HG03039 (cell line): Measurements from ENCODE around the gene TBC1D19.
"Not testable (repeated sequence)": the region's sequence is repeated elsewhere in the genome, so short reads cannot be mapped to it uniquely, and the experiment has no call there.

ENCODE experiments used
- ATAC-seq: cut with Tn5 transposase; IDR thresholded peaks from one replicate; pipeline ENCODE4 v1.9.1; 2021; ENCODE audit warnings: mild to moderate bottlenecking, moderate library complexity; ENCODE audit not compliant: unreplicated experiment

Gene TBC1D19

DNA sequence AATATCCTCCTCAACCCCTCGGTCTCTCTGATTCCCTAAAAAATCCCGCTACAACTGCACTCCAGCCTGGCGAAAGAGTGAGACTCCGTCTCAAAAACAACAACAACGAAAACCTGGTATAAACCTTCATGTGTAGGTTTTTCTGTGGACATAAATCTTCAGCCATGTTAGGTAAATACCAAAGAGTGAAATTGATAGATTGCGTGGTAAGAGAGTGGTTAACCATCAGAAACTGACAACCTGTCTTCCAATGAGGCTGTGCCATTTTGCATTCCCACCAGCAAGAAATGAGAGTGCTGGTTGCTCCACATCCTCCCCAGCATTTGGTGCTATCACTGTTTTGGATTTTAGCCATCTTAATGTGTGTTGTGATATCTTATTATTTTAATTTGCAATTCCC, 10.9 kb downstream of the TBC1D19 start:
- ATAC-seq = no peak

DNA sequence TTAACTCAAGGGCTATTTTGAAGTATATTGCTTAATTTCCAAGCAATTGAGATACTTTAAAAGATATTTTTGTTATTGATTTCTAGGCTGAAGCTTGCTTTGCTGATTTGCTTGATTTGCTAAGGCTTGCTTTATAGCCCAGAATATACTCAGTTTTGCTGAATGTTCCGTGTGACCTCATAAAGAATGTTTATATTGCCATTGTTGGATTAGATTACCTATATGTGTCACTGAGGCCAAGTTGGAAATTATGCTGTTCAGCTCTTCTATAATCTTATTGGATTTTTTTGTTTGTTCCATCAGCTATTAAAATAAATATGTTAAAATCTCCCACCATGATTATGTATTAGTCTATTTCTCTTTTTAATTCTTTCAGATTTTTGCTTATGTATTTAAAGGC, 13.0 kb downstream of the TBC1D19 start:
- ATAC-seq = no peak

DNA sequence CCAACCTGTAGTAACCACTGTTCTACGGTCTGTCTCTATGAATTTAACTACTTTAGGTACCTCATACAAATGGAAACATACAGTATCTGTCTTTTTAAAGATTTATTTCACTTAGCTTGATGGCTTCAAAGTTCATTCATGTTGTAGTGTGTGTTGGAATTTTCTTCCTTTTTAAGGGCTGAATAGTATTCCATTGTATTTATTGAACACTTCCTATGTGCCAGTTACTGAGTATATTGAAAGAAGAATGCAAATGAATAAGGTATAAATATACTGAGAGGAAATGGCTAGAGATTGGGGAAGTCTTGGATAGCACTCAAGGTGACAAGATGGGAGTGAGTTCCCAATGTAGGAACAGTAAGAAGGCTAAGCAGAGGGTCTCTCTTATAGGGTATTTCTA, 17.3 kb downstream of the TBC1D19 start:
- ATAC-seq = no peak

DNA sequence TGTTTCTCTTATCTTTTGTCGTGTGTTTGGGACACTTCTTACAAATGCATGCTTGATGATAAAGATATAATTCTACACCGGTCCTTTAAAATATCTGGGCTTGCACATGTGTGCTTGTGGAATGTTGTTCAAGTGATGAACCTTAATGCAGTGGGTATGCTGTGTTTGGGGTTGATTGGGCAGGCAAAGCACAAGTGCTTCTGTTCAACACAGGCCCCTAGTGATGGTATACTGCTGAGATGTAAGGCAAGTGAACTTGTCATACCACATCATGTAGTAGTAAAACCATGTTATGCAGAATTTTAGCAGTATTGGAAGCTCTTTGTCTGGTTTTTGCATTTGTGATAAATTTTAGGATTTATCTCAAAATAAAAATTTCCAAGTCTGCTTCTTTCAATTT, 23.9 kb downstream of the TBC1D19 start:
- ATAC-seq = no peak

GRCh38 chr4:26609391-26609790, 25.5 kb downstream of the TBC1D19 start:
- no peak for ATAC-seq

GRCh38 chr4:26609868-26610267, 26.0 kb downstream of the TBC1D19 start:
- ATAC-seq = no peak

DNA sequence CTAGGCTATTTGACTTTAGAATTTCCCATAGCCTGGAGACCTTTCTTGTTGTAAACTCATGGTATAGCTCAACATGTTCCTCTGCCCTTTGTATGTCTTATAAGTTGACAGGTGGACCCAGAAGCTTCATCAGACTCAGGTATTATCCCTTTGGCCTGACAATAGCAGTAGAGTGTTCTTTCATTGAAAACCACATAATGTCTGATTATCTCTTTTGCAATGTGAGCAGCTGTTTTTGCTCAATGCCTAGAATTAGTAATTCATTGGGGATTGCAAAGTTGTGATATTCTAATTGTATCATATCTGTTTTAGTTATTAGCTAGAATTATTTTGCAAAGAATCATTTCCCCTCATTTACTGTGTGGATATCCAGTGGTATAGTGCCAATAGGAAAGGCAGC, 27.5 kb downstream of the TBC1D19 start:
- ATAC-seq = no peak

- ATAC-seq = no peak
Observed at GRCh38 chr4:26611885-26612284, 28.0 kb downstream of the TBC1D19 start.

DNA sequence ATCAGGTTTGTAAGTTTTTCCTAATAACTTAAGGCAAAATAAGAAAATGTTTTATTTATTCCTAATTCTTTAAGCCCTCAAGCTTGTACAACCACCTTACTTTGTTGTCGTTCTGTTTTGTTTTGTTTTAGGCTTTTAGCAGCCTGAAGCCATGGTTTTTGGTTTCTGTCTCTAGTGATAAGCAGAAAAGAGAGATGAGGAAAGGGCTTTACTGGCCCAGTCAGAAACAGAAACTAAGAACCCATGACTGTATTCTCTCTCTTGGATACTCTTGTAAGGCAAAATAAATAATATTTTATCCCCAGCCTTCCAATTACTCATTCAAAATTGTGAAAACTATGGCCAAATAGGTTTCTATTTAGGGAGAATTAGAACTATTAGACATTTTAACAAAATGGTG, 29.4 kb downstream of the TBC1D19 start:
- no peak for ATAC-seq

DNA sequence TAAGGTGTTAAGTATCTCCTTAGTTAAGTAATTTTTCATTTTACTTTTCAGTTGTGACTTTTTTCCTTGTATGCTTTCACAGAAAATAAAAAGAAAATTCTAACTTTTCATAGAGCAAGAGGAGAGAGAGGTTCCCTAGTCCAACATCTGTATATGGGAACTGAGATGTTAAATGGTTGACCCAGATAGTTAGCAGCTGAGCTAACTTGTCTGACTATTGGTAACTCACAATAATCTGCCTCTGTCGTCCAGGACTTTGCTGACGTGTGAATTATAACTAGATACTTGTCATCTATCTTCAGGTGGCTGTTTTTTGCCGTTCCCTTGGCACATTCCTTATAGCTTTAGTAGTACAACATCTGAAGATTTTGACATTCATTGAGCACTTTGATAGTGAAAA, 29.9 kb downstream of the TBC1D19 start:
- ATAC-seq = no peak

GRCh38 chr4:26619784-26620183, 35.9 kb downstream of the TBC1D19 start:
- ATAC-seq = no peak

- no peak for ATAC-seq
Observed at GRCh38 chr4:26621366-26621765, 37.5 kb downstream of the TBC1D19 start.

GRCh38 chr4:26622913-26623312, 39.0 kb downstream of the TBC1D19 start:
- ATAC-seq = no peak

- not testable (repeated sequence) for ATAC-seq
Observed at GRCh38 chr4:26626658-26627057, 42.8 kb downstream of the TBC1D19 start.

GRCh38 chr4:26632916-26633315, 49.0 kb downstream of the TBC1D19 start:
- no peak for ATAC-seq

GRCh38 chr4:26634237-26634636, 50.4 kb downstream of the TBC1D19 start:
- ATAC-seq = no peak

- ATAC-seq = no peak
Observed at GRCh38 chr4:26636458-26636857, 52.6 kb downstream of the TBC1D19 start.

DNA sequence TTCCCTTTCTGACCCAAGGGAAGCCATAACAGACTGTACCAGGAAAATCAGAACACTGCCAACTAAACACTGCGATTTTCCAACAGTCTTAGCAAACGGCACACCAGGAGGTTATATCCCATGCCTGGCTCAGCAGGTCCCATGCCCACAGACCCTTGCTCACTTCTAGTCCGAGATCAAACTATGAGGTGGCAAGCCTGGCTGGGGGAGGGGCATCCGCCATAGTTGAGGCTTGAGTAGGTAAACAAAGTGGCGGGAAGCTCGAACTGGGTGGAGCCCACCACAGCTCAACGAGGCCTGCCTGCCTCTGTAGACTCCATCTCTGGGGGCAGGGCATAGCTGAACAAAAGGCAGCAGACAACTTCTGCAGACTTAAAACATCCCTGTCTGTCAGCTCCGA, 56.8 kb downstream of the TBC1D19 start:
- ATAC-seq = not testable (repeated sequence)

GRCh38 chr4:26647523-26648224, 63.8 kb downstream of the TBC1D19 start:
- no peak for ATAC-seq

GRCh38 chr4:26648260-26648659, 64.4 kb downstream of the TBC1D19 start:
- no peak for ATAC-seq

DNA sequence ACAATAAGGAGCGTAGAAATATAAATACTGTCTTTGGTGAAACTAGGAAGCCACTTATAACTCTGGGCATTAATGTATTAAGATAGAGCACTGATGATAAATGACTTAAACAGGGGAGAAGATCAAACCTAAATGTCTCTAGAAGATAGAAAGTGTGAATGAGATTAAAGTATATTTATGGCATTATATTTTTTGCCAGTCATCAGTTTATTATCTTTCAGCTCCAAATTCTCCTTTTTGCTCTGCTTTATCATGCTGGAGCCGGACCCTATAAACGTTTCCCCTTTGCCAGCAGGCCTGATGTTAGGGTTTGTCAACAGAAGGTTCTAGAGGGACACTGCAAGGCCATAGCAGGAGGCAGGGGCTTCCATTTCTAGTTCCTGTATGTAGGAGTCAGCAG, 76.4 kb downstream of the TBC1D19 start:
- ATAC-seq = no peak

- ATAC-seq = no peak
Observed at GRCh38 chr4:26663888-26664287, 80.0 kb downstream of the TBC1D19 start.

GRCh38 chr4:26670903-26671537, 87.1 kb downstream of the TBC1D19 start:
- no peak for ATAC-seq
